B cell (primary cell): ENCODE results near the gene MREG. TPM values are rescaled to one million over a fixed set of nuclear protein-coding genes. Genes with fewer than 3 reads are reported as not detected.

ENCODE experiments used
- ATAC-seq: fragments of 200-7000 bp; cut with Tn5 transposase; one replicate; pipeline ENCODE4 v1.10.0; 2021; ENCODE audit warnings: low read depth, mild to moderate bottlenecking, moderate number of reproducible peaks, moderate library complexity
- CTCF ChIA-PET: fragments of 350-600 bp; sonication (Branson Sonifier 250); formaldehyde crosslinking; loops from one replicate; lab custom pipeline; 2021; ENCODE audit warnings: antibody characterized with exemption, inconsistent platforms; lab: Charles Lee
- POLR2A ChIA-PET: fragments of 350-600 bp; sonication (Branson Sonifier 250); formaldehyde crosslinking; loops from one replicate; lab custom pipeline; 2021; ENCODE audit warnings: antibody characterized with exemption; lab: Charles Lee
- DNase-seq: peaks from one replicate; pipeline ENCODE4 v3.0.0; 2013
- H2AFZ ChIP-seq: 2 replicates; pipeline ENCODE4 v1.6.1; 2012; ENCODE audit warnings: mild to moderate bottlenecking, low read depth, low read length; ENCODE audit not compliant: insufficient read depth, poor library complexity, severe bottlenecking
- H3K27ac ChIP-seq, 2 donors: 1 replicate in 1 of 2; 2 replicates in 1 of 2; pipeline ENCODE4 v1.5.1; 2012 to 2013; ENCODE audit warnings: low read length in 2 of 2, mild to moderate bottlenecking in 2 of 2, moderate library complexity in 1 of 2
- H3K27me3 ChIP-seq, 4 experiments: fragments of 200-600 bp in 1 of 4; sonication (generic) in 1 of 4; replicated peaks in 1 of 4; 1 replicate in 2 of 4; 2 replicates in 2 of 4; pipeline versions ENCODE4 v1.6.1 to v1.7.0; 2013 to 2016; ENCODE audit warnings: low read length in 3 of 4, mild to moderate bottlenecking in 2 of 4, mixed read lengths in 1 of 4, moderate library complexity in 1 of 4; ENCODE audit not compliant: insufficient read depth in 4 of 4, control insufficient read depth in 3 of 4; ENCODE audit errors: control extremely low read depth in 1 of 4
- H3K36me3 ChIP-seq, 2 experiments: replicated peaks in 1 of 2; 1 replicate in 1 of 2; 2 replicates in 1 of 2; pipeline versions ENCODE4 v1.6.1 to v1.7.1; 2013; ENCODE audit warnings: low read length in 1 of 2; ENCODE audit not compliant: insufficient read depth in 2 of 2, control insufficient read depth in 1 of 2; ENCODE audit errors: control extremely low read depth in 1 of 2, extremely low read depth in 1 of 2
- H3K4me1 ChIP-seq, 2 donors: fragments of 200-600 bp in 1 of 2; sonication (generic) in 1 of 2; 1 replicate in 1 of 2; 2 replicates in 1 of 2; pipeline versions ENCODE4 v1.5.1 to v1.6.1; 2013 to 2017; ENCODE audit warnings: low read length in 2 of 2; ENCODE audit not compliant: control insufficient read depth in 2 of 2, insufficient read depth in 2 of 2
- H3K4me2 ChIP-seq: replicated peaks from 2 replicates; pipeline ENCODE3; 2012; ENCODE audit warnings: mild to moderate bottlenecking, low read depth, low read length; ENCODE audit not compliant: poor library complexity, severe bottlenecking
- H3K4me3 ChIP-seq, 5 experiments: fragments of 200-600 bp in 1 of 5; sonication (generic) in 1 of 5; 1 replicate in 3 of 5; 2 replicates in 2 of 5; pipeline versions ENCODE4 v1.5.1 to v1.7.0; 2011 to 2016; ENCODE audit warnings: low read length in 4 of 5, mild to moderate bottlenecking in 4 of 5, low read depth in 2 of 5, control low read depth in 1 of 5, moderate library complexity in 1 of 5; ENCODE audit not compliant: insufficient read depth in 1 of 5; ENCODE audit errors: control extremely low read depth in 1 of 5, extremely low read depth in 1 of 5
- H3K79me2 ChIP-seq: fragments of 200-600 bp; sonication (generic); one replicate; pipeline ENCODE4 v1.6.0; 2016; ENCODE audit warnings: low read length; ENCODE audit not compliant: control insufficient read depth, insufficient read depth
- H3K9ac ChIP-seq: fragments of 200-600 bp; sonication (generic); 2 replicates; pipeline ENCODE4 v1.6.1; 2017; ENCODE audit warnings: mild to moderate bottlenecking, low read length, moderate library complexity
- H3K9me3 ChIP-seq, 3 donors: one replicate each; pipeline versions ENCODE4 v1.6.1 to v1.7.1; 2013; ENCODE audit warnings: low read length in 2 of 3; ENCODE audit not compliant: control insufficient read depth in 2 of 3, insufficient read depth in 1 of 3; ENCODE audit errors: control extremely low read depth in 1 of 3
- H4K20me1 ChIP-seq: 2 replicates; pipeline ENCODE4 v1.6.0; 2012; ENCODE audit warnings: mild to moderate bottlenecking, low read length; ENCODE audit not compliant: insufficient read depth, control insufficient read depth, poor library complexity, severe bottlenecking
- H3K27ac Mint-ChIP-seq: one replicate; pipeline ENCODE4 v1.8.0; 2021; ENCODE audit warnings: mixed read lengths
- H3K27me3 Mint-ChIP-seq: one replicate; pipeline ENCODE4 v1.8.0; 2021; ENCODE audit warnings: mixed read lengths
- H3K4me1 Mint-ChIP-seq: one replicate; pipeline ENCODE4 v1.8.0; 2021; ENCODE audit warnings: mixed read lengths
- H3K4me3 Mint-ChIP-seq: one replicate; pipeline ENCODE4 v1.8.0; 2021; ENCODE audit warnings: mixed read lengths
- H3K9me3 Mint-ChIP-seq: one replicate; pipeline ENCODE4 v1.8.0; 2022; ENCODE audit warnings: mixed read lengths; ENCODE audit not compliant: insufficient read depth
- EZH2 ChIP-seq: IDR thresholded peaks from 2 replicates; pipeline ENCODE4 v1.6.1; 2012; ENCODE audit warnings: borderline replicate concordance, low read depth, mild to moderate bottlenecking, moderate library complexity, low read length; ENCODE audit not compliant: insufficient read depth, poor library complexity, severe bottlenecking
- WGBS: methylation state at CpG from one replicate; pipeline ENCODE4 v1.1.5; 2013; ENCODE audit warnings: missing lambda C conversion rate; ENCODE audit not compliant: insufficient coverage; 5-methylcytosine and 5-hydroxymethylcytosine counted together
- intact Hi-C: fragments of 100-400 bp; cut with micrococcal nuclease; formaldehyde crosslinking; loops from one replicate; pipeline ENCODE4 v1.10.0; 2022
- polyA plus RNA-seq: library from polyadenylated mRNA; depleted of rRNA; stranded (reverse); fragments of >200 nt; gene quantifications from 2 replicates; pipeline ENCODE4 v1.2.3, GENCODE V29; 2012
- total RNA-seq, 2 donors: library from RNA; stranded (reverse); fragments of 120-200 nt in 1 of 2; gene quantifications; 1 replicate in 1 of 2; 2 replicates in 1 of 2; pipeline versions ENCODE4 v1.2.3 to v1.2.4, GENCODE V29; 2013 to 2022
- TF ChIP-seq, protein P1 (sequence below): fragments of 200-600 bp; IDR thresholded peaks from one replicate; pipeline ENCODE4 v1.8.0; 2022; ENCODE audit warnings: antibody characterized with exemption, mild to moderate bottlenecking

The MREG gene
- total and polyA plus RNA-seq, 2 donors (not counting 1 experiment from before 2014, with no cell fraction given) = 2.1 to 5.7 TPM

DNA sequence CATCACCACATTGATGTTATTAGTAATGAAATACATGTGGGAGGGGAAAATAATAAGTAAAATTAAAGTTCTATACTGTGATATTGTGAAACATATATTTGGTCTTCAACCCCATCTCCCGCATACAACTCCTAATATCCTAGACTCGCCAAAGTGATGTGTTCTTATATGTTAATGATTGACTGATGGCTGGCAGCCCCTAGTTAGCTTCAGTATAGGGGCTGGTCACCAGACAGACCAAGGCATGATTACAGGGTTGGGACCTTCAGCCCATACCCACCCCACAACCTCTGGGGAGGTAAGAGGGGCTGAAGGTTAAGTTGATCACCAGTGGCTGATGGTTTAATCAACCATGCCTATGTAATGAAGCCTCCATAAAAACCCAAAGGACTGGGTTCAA lies 28.1 kb upstream of the MREG start:
- Mint-ChIP-seq H3K4me1 (no peaks in the 10 kb centered on the region), H3K4me3 (no peak overlapping the region), H3K27ac (no peak overlapping the region), H3K9me3 (no peaks in the 10 kb centered on the region), H3K27me3 (no peaks in the 10 kb centered on the region)
- ATAC-seq = no peak
- Histone ChIP-seq H3K27ac (no peak overlapping the region), H3K36me3 (peaks cover 0 to 20% of the 10 kb centered on the region in 2 experiments), H3K27me3 (no peaks in the 10 kb centered on the region), H4K20me1 (no peaks in the 10 kb centered on the region), H3K4me3 (no peak overlapping the region), H3K9me3 (no peaks in the 10 kb centered on the region), H3K4me2 (no peak overlapping the region), H3K4me1 (no peaks in the 10 kb centered on the region), H2AFZ (no peak overlapping the region), H3K79me2 (no peaks in the 10 kb centered on the region), H3K9ac (no peak overlapping the region)
- intact Hi-C loops = no loop called here
- DNase-seq = no peak
- ChIA-PET CTCF (no interaction called here), POLR2A (no interaction called here)
- no CpG with 5 or more reads among the region's 2 CpGs for WGBS
- TF ChIP-seq, protein P1, sequence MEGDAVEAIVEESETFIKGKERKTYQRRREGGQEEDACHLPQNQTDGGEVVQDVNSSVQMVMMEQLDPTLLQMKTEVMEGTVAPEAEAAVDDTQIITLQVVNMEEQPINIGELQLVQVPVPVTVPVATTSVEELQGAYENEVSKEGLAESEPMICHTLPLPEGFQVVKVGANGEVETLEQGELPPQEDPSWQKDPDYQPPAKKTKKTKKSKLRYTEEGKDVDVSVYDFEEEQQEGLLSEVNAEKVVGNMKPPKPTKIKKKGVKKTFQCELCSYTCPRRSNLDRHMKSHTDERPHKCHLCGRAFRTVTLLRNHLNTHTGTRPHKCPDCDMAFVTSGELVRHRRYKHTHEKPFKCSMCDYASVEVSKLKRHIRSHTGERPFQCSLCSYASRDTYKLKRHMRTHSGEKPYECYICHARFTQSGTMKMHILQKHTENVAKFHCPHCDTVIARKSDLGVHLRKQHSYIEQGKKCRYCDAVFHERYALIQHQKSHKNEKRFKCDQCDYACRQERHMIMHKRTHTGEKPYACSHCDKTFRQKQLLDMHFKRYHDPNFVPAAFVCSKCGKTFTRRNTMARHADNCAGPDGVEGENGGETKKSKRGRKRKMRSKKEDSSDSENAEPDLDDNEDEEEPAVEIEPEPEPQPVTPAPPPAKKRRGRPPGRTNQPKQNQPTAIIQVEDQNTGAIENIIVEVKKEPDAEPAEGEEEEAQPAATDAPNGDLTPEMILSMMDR = no peak
- no peak for TF ChIP-seq EZH2

DNA sequence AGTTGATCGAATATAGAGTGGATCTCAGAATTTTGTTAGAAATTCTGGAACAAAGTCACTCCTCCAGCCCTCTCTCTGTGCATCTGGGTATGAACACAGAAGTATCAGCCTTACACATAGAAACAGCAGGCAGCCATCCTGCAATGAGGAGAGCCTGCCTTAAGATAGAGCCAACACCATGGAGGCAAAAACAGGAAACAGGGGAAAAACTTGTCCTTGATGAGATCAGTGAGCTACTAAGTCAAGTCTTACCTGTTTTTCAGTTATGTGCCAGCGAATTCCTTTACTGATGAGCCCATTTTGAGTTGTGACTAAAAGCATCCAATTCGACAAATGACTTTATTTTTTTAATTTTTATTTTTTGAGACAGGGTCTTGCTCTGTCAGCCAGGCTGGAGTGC lies 26.6 kb upstream of the MREG start:
- H3K27ac Mint-ChIP-seq = no peak overlapping the region
- Histone ChIP-seq H3K79me2 (no peaks in the 10 kb centered on the region), H3K4me1 (no peaks in the 10 kb centered on the region), H3K36me3 (peaks cover 0 to 24% of the 10 kb centered on the region in 2 experiments), H4K20me1 (no peaks in the 10 kb centered on the region), H2AFZ (no peak overlapping the region), H3K27ac (no peak overlapping the region), H3K27me3 (no peaks in the 10 kb centered on the region), H3K9ac (no peak overlapping the region), H3K4me3 (no peak overlapping the region), H3K9me3 (no peaks in the 10 kb centered on the region), H3K4me2 (no peak overlapping the region)
- no peaks in the 10 kb centered on the region for H3K9me3 Mint-ChIP-seq
- DNase-seq (no peak), ATAC-seq (no peak)
- ChIA-PET POLR2A (no interaction called here), CTCF (no interaction called here)
- no peak for TF ChIP-seq EZH2
- TF ChIP-seq, protein P1 = no peak
- no peaks in the 10 kb centered on the region for H3K4me1 Mint-ChIP-seq
- no peaks in the 10 kb centered on the region for H3K27me3 Mint-ChIP-seq
- intact Hi-C loops = loop anchor here (10.0 kb wide), 1 partner anchor 1675 kb away; no protein-coding TSS in a partner anchor
- 67% methylated on average over 1 of the region's 3 CpGs for WGBS
- no peak overlapping the region for H3K4me3 Mint-ChIP-seq
